ENCODE measurements around the gene ADAD2. TPM values are rescaled to one million over a fixed set of nuclear protein-coding genes. Genes with fewer than 3 reads are reported as not detected.

Gene ADAD2
- total RNA-seq, 2 donors from 2014 or later: 0.47 TPM; not detected in 1

DNA sequence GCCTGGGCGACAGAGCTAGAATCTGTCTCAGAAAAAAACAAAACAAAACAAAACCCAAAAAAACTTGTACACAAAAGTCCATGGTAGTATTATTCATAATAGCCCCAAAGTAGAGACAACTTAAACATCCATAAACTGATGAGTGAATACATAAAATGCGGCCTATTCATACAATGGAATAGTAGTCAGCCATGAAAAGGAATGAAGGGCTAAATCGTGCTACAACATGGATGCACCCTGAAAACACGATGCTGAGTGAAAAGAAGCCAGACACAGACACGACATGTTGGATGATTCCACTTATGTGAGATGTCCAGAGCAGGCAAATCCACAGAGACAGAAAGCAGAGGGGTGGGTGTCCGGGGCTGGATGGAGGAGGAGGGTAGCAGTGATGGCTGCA is 36.6 kb downstream of the ADAD2 start:
- H3K9me3 Mint-ChIP-seq: no peaks in the 10 kb centered on the region
- no peak for DNase-seq (ENCODE audit: low spot score in 2 of 2)
- ATAC-seq: no peak
- H3K27ac Mint-ChIP-seq: no peak overlapping the region
- no peaks in the 10 kb centered on the region for H3K36me3 Mint-ChIP-seq

DNA sequence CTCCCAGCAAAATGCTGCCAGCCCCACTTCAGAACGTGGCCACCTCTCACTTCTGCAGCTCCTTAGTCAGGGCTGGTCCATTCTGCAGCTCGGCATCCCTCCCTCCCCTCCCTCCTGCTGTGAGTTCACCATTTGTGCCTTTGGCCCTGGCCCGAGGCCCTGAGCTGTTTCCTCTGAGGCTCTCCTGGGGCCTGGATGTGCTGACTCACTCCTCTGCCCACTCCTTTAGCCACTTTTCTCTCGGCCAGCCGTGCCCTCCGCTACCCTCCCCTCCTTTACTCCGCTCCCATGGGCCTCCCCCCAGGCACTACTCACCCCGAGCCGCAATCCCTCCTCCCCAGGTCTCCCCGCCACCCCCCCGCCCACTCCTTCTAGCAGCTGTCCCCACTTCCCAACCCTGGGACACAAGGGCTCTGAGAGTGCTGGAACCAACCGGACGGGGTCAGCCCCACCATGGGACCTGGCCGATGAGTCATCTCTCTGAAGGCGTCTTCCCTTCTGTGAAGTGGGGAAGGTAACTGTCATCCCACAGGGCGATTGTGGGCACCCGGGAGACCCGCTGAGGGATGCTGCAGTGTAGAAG is 37.4 kb downstream of the ADAD2 start:
- Mint-ChIP-seq H3K36me3 (no peaks in the 10 kb centered on the region), H3K9me3 (no peaks in the 10 kb centered on the region)
- no peak for DNase-seq (ENCODE audit: low spot score in 2 of 2)

DNA sequence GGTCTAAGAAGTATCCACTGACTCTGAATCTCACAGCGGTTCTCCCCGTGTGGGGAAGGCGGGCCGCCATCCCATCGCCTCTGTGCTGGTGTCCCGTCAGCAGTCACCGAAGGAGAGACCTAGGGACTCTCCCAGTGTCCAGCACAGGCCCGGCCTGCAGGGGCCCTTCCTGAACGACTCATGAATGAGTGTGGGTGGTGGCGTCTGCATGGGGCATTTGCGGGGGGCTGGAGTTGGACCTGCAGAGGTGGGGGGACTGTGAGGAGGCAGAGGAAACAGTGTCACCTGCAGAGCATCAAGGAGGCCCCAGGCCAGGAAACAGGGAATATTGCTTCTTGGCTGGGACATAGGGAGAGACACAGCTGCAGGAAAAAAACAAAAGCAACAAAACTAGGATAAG is 38.5 kb downstream of the ADAD2 start:
- H3K36me3 Mint-ChIP-seq: no peaks in the 10 kb centered on the region
- DNase-seq (ENCODE audit: low spot score in 2 of 2): no peak
- ATAC-seq: no peak
- H3K9me3 Mint-ChIP-seq: no peaks in the 10 kb centered on the region
- no peak overlapping the region for H3K27ac Mint-ChIP-seq

More for the DNA sequence above, 37.4 kb downstream of the ADAD2 start:
- ATAC-seq: peak in 1 of 2 donors; percentile 80
- H3K27ac Mint-ChIP-seq: no peak overlapping the region

DNA sequence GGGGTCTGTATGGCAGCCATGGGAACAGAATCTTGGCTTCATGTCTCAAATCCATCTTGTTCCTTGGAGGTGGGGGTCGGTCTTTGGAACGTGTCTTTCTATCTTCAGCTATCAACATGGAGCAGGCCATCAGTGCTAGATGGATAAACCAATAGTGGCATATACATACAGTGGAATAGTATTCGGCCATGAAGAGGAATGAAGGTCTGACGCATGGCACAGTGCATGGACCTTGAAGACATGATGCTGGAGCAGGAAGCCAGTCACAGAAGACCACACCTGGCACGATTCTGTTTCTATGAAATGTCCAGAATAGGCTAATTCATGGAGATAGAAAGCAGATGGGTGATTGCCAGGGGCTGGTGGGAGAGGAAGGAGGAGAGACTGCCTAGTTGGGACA is 41.1 kb downstream of the ADAD2 start:
- DNase-seq (ENCODE audit: low spot score in 2 of 2) (no peak), ATAC-seq (no peak)
- Mint-ChIP-seq H3K9me3 (no peaks in the 10 kb centered on the region), H3K36me3 (no peaks in the 10 kb centered on the region), H3K27ac (no peak overlapping the region)

DNA sequence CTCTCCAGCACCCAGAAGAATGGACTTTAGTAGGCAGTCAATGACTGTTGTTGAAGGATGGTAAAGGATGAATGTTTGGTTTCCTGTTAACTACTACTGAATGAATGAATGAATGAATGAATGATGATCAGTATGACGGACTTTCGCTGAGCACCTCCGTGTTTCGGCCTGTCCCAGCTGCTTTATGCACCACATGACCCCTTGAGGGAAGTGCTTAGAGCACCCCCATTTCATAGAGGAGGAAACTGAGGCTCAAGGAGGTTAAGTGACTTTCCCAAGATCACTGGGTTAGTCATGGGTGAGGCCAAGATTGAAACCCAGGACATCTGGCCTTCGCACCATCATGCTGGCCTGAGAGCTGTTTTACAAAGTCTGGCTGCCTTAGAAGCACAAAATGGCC is 42.0 kb downstream of the ADAD2 start:
- no peaks in the 10 kb centered on the region for H3K36me3 Mint-ChIP-seq
- no peaks in the 10 kb centered on the region for H3K9me3 Mint-ChIP-seq
- DNase-seq (ENCODE audit: low spot score in 2 of 2): no peak
- no peak for ATAC-seq
- peak overlapping the region in 1 of 2 donors; percentile 7 for H3K27ac Mint-ChIP-seq

DNA sequence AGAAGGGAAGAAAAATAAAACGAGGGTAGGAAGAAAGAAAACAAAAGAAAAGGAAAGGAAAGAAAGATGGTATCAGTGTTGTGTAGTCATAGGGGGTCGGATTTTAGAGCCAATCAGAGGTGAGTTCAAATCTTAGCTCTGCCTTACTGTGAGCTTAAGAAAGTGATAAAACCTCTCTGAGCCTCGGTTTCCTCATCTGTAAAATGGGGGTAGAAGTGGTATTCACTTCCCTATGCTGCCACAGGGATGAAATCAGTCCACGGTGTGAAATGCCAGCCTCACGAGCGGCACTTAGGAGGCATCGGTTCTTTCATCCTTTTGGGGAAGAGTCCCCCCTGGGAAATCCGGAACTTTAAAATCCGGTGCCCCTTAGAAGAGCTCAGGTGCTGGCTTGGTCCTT is 42.8 kb downstream of the ADAD2 start:
- DNase-seq (ENCODE audit: low spot score in 2 of 2): no peak
- Mint-ChIP-seq H3K36me3 (no peaks in the 10 kb centered on the region), H3K9me3 (no peaks in the 10 kb centered on the region), H3K27ac (peak overlapping the region in 1 of 2 donors; percentile 7)
- no peak for ATAC-seq

DNA sequence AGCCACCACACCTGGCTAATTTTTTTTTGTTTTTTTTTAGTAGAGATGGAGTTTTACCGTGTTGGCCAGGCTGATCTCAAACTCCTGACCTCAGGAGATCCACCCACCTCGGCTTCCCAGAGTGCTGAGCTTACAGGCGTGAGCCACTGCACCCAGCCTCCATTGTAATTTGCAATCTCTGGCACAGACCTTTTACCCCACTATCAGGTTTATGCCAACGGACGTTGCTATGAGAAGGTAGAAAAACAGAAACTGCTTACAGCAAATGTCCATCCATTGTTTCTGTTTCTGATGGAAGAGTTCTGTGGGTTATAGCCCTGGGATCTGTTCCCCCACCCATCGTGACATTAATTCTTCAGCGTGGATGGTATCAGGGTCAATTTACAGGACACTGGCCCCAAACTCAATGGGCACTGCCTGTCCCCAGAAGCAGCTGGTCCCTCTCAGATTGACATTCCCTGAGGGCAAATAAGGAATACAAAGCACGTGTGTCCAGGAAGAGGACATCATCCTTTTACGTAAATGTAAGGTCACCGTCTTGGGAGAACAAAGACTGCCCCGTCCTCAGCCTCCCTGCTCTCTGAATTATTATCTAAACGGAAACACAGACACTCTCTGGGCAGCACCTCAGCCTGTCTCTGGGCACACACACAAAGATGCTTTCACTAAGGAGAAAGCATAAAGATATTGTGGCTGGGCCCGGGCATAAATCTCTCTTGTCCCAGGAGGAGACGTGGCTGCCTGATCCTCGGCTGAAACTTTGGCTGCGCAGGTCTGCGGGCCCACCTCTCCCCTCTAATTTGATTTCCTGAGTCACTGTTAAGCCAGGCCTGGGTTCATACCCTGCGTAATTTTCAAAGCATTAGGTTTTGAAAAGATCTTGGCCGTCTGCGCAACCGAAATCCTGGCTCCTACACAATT is 43.6 kb downstream of the ADAD2 start:
- H3K36me3 Mint-ChIP-seq: no peaks in the 10 kb centered on the region
- no peaks in the 10 kb centered on the region for H3K9me3 Mint-ChIP-seq
- ATAC-seq (no peak), DNase-seq (ENCODE audit: low spot score in 2 of 2) (no peak)
- no peak overlapping the region for H3K27ac Mint-ChIP-seq

DNA sequence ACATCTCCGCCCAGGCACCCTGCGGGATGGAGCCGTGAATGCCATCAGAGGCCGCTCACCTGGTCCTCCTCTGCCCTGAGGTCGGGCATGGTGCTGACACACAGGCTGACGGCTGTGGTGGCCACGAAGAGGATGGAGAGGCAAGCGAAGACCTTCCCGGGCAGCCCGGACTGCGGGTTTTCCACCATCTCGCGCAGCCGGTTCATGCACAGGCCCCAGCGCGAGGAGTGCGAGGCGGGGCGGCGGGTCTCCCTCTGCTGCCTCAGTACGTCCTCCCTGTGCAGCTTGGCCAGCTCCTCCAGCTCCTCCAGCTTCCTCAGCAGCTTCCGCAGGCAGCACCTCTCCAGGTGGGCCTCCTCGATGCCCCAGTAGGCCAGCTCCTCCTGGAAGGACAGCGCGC is 45.7 kb downstream of the ADAD2 start:
- ATAC-seq (no peak), DNase-seq (ENCODE audit: low spot score in 2 of 2) (no peak)
- Mint-ChIP-seq H3K27ac (no peak overlapping the region), H3K36me3 (no peaks in the 10 kb centered on the region), H3K9me3 (no peaks in the 10 kb centered on the region)

DNA sequence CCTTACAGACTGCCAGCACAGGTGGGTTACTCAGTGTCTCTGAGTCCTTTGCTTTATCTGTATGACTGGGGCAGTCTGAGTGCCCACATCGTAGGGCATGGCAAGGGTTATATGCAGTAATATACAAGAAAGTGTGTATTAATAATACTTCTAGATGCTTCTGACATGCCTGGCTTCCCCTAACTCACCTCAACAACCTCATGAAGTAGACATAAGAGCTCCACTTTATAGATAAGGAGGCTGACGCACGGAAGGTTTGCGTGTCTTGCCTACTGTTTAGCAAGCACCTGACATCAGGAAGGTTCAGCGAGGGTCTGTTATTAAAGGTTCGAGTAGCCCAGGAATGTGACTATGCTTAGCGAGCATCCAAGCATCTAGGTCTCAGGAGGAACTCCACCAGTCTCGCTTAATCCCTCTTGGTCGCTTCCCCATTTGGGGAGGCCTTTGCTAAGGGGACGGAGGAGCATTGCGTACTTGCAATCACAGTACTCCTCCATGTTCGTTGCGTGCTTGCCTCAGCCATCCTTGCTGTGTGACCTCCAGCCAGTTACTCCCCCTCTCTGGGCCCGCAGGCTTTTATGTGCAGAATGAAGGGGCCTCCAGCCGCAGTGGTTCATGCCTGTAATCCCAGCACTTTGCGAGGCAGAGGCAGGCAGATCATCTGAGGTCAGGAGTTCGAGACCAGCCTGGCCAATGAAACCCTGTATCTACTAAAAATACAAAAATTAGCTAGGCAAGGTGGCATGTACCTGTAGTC is 47.2 kb downstream of the ADAD2 start:
- no peaks in the 10 kb centered on the region for H3K9me3 Mint-ChIP-seq
- no peak for DNase-seq (ENCODE audit: low spot score in 2 of 2)
- no peak for ATAC-seq
- no peaks in the 10 kb centered on the region for H3K36me3 Mint-ChIP-seq
- H3K27ac Mint-ChIP-seq: no peak overlapping the region

DNA sequence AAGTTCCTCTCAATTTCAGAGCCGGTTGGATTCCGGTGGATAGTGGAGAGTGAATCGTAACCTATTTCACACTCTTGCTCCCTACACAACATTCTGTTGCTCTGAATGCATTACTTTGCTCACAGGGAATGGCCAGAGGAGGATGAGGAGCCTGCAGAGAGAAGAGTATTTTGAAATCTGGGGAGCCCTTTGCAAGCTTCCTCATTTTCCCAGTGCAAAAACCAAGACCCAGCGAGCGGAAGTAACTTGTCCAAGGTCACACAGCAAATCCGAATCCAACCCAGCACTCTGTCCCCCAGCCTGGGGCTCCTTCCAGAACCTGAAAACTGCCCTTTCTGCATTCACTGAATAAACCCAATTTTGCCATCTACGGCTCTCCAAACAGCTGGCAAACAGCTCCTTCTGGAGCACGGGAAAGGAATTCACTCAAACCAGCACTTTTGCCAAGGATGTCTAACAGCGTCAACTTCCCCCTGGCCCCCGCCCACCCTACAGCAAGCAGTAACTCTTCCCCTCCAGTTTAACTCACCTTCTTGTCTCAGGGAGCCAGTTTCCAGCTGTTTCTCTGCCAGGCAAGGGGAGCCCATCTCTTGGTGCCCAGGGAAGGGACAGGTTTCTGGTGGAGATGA is 48.3 kb downstream of the ADAD2 start:
- Mint-ChIP-seq H3K9me3 (peaks cover 0 to 9% of the 10 kb centered on the region in 2 donors), H3K36me3 (peaks cover 0 to 4% of the 10 kb centered on the region in 2 donors), H3K27ac (no peak overlapping the region)
- no peak for ATAC-seq
- DNase-seq (ENCODE audit: low spot score in 2 of 2): no peak

DNA sequence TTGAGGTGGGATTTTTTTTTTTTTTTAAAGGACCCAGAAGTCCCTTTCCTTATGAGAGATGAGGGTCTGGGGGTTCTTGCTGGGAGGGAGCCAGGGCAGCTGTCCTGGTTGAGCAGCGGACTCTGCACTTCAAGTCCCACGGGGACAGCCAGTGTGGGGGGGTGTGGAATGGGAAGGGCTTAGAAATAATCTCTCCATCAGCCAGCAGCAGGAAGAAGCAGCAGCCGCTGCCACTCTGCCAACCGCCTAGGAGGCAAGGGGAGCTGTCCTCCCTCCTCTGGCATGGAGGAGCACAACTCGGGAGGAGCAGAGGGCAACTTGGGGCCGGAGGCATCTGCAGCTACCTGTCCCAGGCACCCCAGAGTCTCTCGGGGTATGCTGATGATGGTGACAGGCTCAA is 49.0 kb downstream of the ADAD2 start, which contains the start of gene KCNG4:
Gene KCNG4 (minus strand): TSS at position 104 of the 400 bp plus-strand sequence. CDS start 2,527 bp downstream, outside the sequence.
- no peak for ATAC-seq

DNA sequence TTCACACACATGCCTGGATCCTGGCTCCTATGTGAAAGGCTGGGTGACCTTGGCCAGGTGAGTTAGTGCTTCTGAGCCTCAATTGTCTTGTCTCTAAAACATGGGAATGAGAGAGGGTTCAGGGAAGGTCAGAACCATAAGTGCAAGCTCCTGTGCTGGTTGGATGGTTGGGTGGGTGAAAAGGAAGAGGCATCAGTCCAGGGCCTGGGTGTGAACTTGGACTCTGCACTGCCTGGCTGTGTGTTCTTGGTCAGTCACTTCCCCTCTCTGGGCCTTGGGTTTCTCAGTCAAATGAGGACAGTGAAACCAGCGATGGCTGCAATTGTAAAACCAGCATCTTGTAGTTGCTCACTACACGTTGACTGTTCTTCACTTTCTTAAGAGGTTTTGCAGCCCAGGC is 49.5 kb downstream of the ADAD2 start:
- ATAC-seq (no peak), DNase-seq (ENCODE audit: low spot score in 2 of 2) (no peak)
- Mint-ChIP-seq H3K27ac (no peak overlapping the region), H3K36me3 (peaks cover 0 to 4% of the 10 kb centered on the region in 2 donors), H3K9me3 (peaks cover 0 to 11% of the 10 kb centered on the region in 2 donors)

More for the DNA sequence above, 49.0 kb downstream of the ADAD2 start, which contains the start of gene KCNG4:
- Mint-ChIP-seq H3K36me3 (peaks cover 0 to 4% of the 10 kb centered on the region in 2 donors), H3K9me3 (peaks cover 0 to 11% of the 10 kb centered on the region in 2 donors), H3K27ac (no peak within 1 kb of the TSS)
- DNase-seq (ENCODE audit: low spot score in 2 of 2): no peak

DNA sequence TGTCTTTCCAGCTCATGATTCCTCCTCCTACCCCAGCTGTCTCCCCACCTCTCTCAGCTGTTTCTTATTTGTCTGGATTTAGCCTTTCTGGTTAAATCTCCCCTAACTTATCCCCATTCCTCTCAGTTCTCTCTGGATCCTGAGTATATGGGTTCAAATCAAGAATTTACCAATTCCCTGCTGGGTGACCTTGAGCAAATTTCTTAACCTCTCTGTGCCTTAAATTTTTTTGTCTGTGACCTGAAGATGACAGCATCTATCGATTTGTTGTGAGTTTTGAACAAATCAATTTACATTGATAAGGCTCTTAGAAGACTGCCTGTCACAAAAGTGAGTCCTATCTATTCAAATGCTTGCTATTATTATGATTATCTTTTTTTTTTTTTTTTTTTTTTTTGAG is 50.8 kb downstream of the ADAD2 start:
- H3K27ac Mint-ChIP-seq: no peak overlapping the region
- H3K9me3 Mint-ChIP-seq: peaks cover 0 to 11% of the 10 kb centered on the region in 2 donors
- H3K36me3 Mint-ChIP-seq: peaks cover 0 to 4% of the 10 kb centered on the region in 2 donors
- DNase-seq (ENCODE audit: low spot score in 2 of 2) (no peak), ATAC-seq (no peak)

DNA sequence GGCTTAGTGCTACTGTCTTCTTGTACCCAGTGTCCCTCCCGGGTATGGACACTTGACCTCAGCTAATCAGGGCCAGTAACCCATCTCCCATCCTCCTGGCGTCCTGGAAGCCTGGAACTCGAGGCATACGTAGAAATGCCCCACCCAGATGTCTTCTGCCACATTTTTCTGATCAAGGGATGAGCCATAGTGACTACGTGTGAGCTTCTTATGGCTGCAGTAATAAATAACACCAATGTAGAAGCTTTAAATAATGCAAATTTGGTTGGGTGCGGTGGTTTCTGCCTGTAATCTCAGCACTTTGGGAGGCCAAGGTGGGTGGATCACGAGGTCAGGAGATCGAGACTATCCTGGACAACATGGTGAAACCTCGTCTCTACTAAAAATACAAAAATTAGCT is 51.9 kb downstream of the ADAD2 start:
- peaks cover 0 to 11% of the 10 kb centered on the region in 2 donors for H3K9me3 Mint-ChIP-seq
- ATAC-seq (no peak), DNase-seq (ENCODE audit: low spot score in 2 of 2) (no peak)
- no peak overlapping the region for H3K27ac Mint-ChIP-seq
- peaks cover 0 to 4% of the 10 kb centered on the region in 2 donors for H3K36me3 Mint-ChIP-seq

DNA sequence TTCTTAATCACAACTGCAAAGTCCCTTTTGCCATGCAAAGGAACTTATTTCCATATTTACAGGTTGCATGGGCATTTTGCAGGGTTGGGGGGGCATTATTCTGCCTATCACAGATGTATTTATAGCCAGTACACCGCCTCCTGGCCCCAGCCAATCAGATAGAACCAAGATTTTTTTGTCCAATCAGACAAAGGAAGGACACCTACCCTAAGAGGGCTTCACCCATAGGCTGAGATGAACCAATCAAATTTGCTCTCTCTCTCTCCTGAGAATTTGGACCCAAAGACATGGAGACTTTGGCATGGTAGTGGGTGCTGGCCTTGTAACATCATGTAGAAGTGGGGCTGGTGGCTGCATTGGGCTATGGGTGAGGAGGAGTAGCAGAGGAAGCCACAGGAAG is 52.8 kb downstream of the ADAD2 start:
- H3K27ac Mint-ChIP-seq: no peak overlapping the region
- DNase-seq (ENCODE audit: low spot score in 2 of 2) (no peak), ATAC-seq (no peak)
- H3K9me3 Mint-ChIP-seq: peaks cover 0 to 11% of the 10 kb centered on the region in 2 donors
- peaks cover 0 to 4% of the 10 kb centered on the region in 2 donors for H3K36me3 Mint-ChIP-seq

DNA sequence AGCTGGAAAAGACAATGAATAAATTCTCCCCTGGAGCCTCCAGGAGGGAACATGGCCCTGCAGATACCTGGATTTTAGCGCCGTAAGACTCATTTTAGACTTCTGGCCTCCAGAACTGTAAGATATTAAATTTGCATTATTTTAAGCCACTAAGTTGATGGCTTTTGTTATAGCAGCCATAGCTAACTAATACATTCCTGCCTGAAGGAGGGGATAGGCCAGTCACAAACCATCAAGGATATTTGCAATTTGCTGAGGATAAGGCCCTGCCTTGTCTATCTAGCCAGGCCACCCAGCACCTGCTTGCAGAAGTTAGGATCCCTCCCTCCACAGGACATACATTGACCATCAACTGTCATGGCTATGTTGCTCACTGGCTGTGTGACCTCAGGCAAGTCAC is 53.8 kb downstream of the ADAD2 start:
- no peak for ATAC-seq
- H3K27ac Mint-ChIP-seq: no peak overlapping the region
- DNase-seq (ENCODE audit: low spot score in 2 of 2): no peak
- H3K9me3 Mint-ChIP-seq: peaks cover 0 to 11% of the 10 kb centered on the region in 2 donors
- peaks cover 0 to 4% of the 10 kb centered on the region in 2 donors for H3K36me3 Mint-ChIP-seq
